ENCODE measurements around the gene LGALS3BP. TPM values are rescaled to one million over a fixed set of nuclear protein-coding genes. Genes with fewer than 3 reads are reported as not detected.

LGALS3BP gene
- total and polyA plus RNA-seq, 2 of the 8 experiments (the other 6 are each of a cell fraction or from before 2014, with no cell fraction given), result 56.1 to 61.6 TPM

GRCh38 chr17:79020631-79021301 is 41.0 kb upstream of the LGALS3BP start:
- Histone ChIP-seq H3K56ac (replicated peaks; ENCODE audit: insufficient read length, low read depth, low read length) (no peak overlapping the region), H4K5ac (ENCODE audit: insufficient read length, low read depth, low read length) (no peak overlapping the region), H2AK5ac (ENCODE audit: low read depth, low read length) (no peak overlapping the region), H3K23me2 (ENCODE audit: low read depth, low read length) (peaks cover 9% of the 10 kb centered on the region; the same call in 1 of the 2 replicates), H3K4me3 (ENCODE audit: extremely low read depth in 1 of 4, insufficient read depth in 2 of 4, low read depth in 3 of 4, low read length in 4 of 4) (no peak overlapping the region), H3K36me3 (ENCODE audit: control insufficient read depth in 2 of 4, insufficient read depth in 4 of 4, low read length in 3 of 4) (no peaks in the 10 kb centered on the region), H2BK15ac (ENCODE audit: low read length) (no peak overlapping the region), H3K9me3 (ENCODE audit: insufficient read depth in 2 of 2, low read depth in 1 of 2, low read length in 1 of 2) (peaks cover 5 to 6% of the 10 kb centered on the region in 2 experiments; a peak in 2 of 4 replicates), H3K79me1 (ENCODE audit: low read depth, low read length) (no peaks in the 10 kb centered on the region), H2BK20ac (ENCODE audit: low read length) (no peak overlapping the region), H4K8ac (ENCODE audit: extremely low read depth, insufficient read depth, low read length) (no peak overlapping the region), H3K9ac (replicated peaks in 1 of 4; ENCODE audit: extremely low read depth in 1 of 4, low read depth in 3 of 4, low read length in 3 of 4) (no peak overlapping the region), H3K4me2 (ENCODE audit: insufficient read depth in 1 of 2, low read depth in 2 of 2, low read length in 2 of 2) (no peak overlapping the region), H3K79me2 (ENCODE audit: control insufficient read depth in 1 of 2, insufficient read depth in 2 of 2, low read length in 2 of 2) (no peaks in the 10 kb centered on the region), H2AFZ (ENCODE audit: low read length) (no peak overlapping the region), H2BK12ac (ENCODE audit: low read depth, low read length) (no peak overlapping the region), H3K27ac (ENCODE audit: low read depth, low read length) (no peak overlapping the region), H3K18ac (ENCODE audit: extremely low read depth, low read length) (no peak overlapping the region), H4K91ac (replicated peaks; ENCODE audit: insufficient read length, low read length) (no peak overlapping the region), H3K27me3 (replicated peaks in 1 of 4; ENCODE audit: control insufficient read depth in 3 of 4, extremely low read depth in 1 of 4, insufficient read depth in 3 of 4, low read length in 3 of 4) (peaks cover 18 to 59% (median 49%) of the 10 kb centered on the region in 4 experiments), H3K4ac (replicated peaks; ENCODE audit: insufficient read length, low read depth, low read length) (no peak overlapping the region), H3K23ac (ENCODE audit: insufficient read length) (no peak overlapping the region), H3K4me1 (replicated peaks in 1 of 4; ENCODE audit: control insufficient read depth in 3 of 4, insufficient read depth in 4 of 4, low read length in 3 of 4) (peaks cover 2 to 7% (median 4%) of the 10 kb centered on the region in 4 experiments; a peak in 4 of 7 replicates), H2BK120ac (replicated peaks; ENCODE audit: low read depth, low read length) (no peak overlapping the region), H2BK5ac (ENCODE audit: low read depth, low read length) (no peak overlapping the region), H4K20me1 (replicated peaks in 1 of 2; ENCODE audit: control insufficient read depth in 1 of 2, insufficient read depth in 2 of 2, low read length in 2 of 2) (no peaks in the 10 kb centered on the region), H3K14ac (ENCODE audit: insufficient read length) (no peak overlapping the region)
- DNase-seq (ENCODE audit: low read depth in 1 of 2, low spot score in 2 of 2) (no peak), FAIRE-seq (no peak)
- ChIA-PET POLR2A (ENCODE audit: partially characterized antibody) (no interaction called here), CTCF (ENCODE audit: partially characterized antibody) (interaction anchor here (0.6 to 8.0 kb wide), 15 partner anchors 8 to 136 kb away, joined by 3 to 56 read pairs (median 4); no protein-coding TSS in a partner anchor)
- WGBS, 2 experiments (ENCODE audit: extremely low coverage in 1 of 2, insufficient coverage in 1 of 2, insufficient read length in 1 of 2, insufficient replicate concordance in 2 of 2, low coverage in 1 of 2, low lambda C conversion rate in 2 of 2, missing lambda C conversion rate in 1 of 2), result 88% methylated on average over 2 of the region's 2 CpGs; no CpG with 5 or more reads in 1 of the 2 experiments
- TF ChIP-seq JUND (IDR thresholded peaks at IDR 0.05; ENCODE audit: low read length), result no peak
- no peak for TF ChIP-seq BACH1 (IDR thresholded peaks at IDR 0.05; ENCODE audit: low read length)
- TF ChIP-seq KDM4A (IDR thresholded peaks at IDR 0.05; ENCODE audit: low read depth, low read length, severe bottlenecking), result no peak
- no peak for TF ChIP-seq PHF8 (conservative IDR thresholded peaks at IDR 0.05; ENCODE audit: low read depth, low read length)
- TF ChIP-seq JUN (IDR thresholded peaks at IDR 0.05; ENCODE audit: low read depth, low read length), result no peak
- TF ChIP-seq GTF2F1 (IDR thresholded peaks at IDR 0.05; ENCODE audit: borderline replicate concordance, low read depth, low read length), result no peak
- TF ChIP-seq ATF3 (IDR thresholded peaks at IDR 0.05; ENCODE audit: insufficient read depth, low read depth, low read length), result no peak
- TF ChIP-seq TAF7 (optimal IDR thresholded peaks at IDR 0.05; ENCODE audit: borderline replicate concordance, low read depth, low read length), result no peak
- no peak for TF ChIP-seq NANOG (IDR thresholded peaks at IDR 0.05; ENCODE audit: insufficient read depth, low read depth, low read length, poor library complexity, severe bottlenecking)
- TF ChIP-seq MAX (IDR thresholded peaks at IDR 0.05), result no peak
- TF ChIP-seq BCL11A (IDR thresholded peaks at IDR 0.05; ENCODE audit: low read depth in 2 of 2, low read length in 2 of 2), result no peak

Measured in H1 (cell line).